Stimulated activated naive CD8-positive, alpha-beta T cell treated with anti-CD3 and anti-CD28 coated beads, Interleukin-15, Interleukin-2, amounts not matched to agents 100 U/mL and 50 U/mL, for 24 hours (primary cell): ENCODE data around the gene MRGPRE.

Experiments used
- ATAC-seq: fragments of 150-1000 bp; cut with Tn5 transposase; one replicate; pipeline ENCODE4 v1.10.0; 2021
- DNase-seq: peaks from one replicate; pipeline ENCODE4 v3.0.0; 2021

MRGPRE gene

DNA sequence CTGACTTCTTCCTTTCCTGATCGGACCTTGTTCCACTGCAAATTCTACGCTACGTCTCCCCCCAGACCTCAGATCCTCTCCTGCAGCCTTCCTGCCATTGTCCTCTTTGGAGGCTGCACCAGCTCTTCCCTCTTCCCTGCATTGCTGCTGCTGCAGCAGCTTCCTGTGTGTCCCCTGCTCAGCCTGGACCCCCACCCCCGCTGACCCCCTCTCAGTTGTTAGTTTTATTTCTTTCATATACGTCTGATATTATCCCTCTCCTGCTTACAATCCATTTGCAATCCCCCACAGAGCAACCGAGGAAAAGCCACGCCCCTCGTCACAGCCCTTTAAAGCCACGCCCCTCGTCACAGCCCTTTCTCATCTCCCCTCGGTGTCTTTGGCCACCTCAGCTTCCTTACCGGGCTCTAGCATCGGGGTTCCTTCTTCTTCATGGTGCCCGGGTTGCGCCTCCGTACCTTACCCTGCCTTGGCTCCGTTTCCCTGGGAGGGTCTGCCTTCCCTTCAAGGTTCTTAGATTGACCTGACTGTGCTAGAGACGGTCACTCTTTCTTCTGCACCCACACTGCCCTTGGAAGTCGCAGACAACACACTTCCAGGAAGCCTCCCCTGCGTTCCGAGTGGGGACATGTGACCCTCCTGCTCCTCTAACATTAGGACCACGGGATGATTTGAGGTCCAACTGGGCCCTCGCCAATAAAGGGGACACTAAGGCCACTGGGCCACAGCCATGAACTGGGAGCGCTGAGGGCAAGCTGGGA, 18.4 kb downstream of the MRGPRE start:
- ATAC-seq (no peak), DNase-seq (no peak)

DNA sequence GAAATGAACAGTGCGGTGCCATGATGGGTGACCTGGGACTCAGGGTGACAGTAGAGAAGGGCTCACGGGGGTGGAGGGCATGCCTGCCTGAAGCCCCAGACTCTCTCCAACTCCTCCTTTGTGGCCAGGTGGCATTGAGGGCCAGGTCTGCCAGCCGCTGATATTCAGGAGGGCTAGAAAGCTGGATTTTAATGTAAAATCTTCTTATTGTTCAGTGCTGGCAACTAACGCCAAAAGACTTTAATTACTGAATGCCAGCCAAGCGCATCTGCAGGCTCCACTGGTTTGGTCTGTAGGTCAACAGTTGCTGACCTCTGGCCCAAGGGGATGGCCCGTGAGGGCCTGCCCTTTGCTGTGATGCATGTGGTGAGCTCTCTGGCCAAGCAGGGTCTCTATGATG, 23.9 kb downstream of the MRGPRE start:
- DNase-seq (no peak), ATAC-seq (no peak)

DNA sequence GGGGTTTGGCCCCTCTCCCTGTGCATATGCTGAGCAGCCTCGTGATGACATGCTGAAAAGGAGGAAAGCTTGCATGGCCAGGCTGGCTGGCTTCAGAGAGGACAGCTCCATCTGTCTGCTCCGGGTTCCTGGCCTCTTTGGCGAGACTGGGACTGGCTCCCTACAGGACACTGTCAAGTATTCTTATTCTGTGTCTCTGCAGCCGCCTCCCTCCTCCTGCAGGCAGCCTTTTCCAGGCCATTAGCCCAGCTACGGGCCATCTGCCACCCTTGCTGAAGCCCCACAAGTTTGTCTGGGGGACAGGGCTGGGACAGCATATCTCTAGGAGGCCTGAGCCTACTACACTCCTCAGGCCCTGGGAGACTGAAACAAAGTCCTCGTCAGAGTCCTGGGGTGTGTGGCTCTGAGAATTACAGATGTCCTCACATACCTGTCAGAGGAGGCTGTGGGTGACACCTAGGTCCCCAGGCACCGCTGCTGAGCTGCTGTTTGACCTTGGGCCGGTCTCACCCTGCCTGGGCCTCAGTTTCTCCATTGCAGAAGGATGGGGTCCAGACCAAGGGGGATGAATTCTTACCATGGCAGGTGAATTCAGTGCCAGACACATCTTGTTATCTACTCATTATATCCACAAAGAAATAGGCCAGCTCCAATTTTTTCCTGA, 24.6 kb downstream of the MRGPRE start:
- ATAC-seq, result no peak

DNA sequence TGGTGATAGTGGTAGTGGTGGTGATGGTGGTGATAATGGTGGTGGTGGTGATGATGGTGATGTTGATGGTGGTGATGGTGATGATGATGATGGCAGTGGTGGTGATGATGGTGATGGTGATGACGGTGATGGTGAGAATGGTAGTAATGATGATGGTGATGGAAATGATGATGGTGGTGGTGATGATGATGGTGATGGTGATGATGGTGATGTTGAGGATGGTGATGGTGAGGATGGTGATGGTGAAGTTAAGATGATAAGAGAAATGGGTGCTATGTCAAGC, 25.4 kb downstream of the MRGPRE start:
- ATAC-seq, result no peak

More for the DNA sequence above, 24.6 kb downstream of the MRGPRE start:
- no peak for DNase-seq

DNA sequence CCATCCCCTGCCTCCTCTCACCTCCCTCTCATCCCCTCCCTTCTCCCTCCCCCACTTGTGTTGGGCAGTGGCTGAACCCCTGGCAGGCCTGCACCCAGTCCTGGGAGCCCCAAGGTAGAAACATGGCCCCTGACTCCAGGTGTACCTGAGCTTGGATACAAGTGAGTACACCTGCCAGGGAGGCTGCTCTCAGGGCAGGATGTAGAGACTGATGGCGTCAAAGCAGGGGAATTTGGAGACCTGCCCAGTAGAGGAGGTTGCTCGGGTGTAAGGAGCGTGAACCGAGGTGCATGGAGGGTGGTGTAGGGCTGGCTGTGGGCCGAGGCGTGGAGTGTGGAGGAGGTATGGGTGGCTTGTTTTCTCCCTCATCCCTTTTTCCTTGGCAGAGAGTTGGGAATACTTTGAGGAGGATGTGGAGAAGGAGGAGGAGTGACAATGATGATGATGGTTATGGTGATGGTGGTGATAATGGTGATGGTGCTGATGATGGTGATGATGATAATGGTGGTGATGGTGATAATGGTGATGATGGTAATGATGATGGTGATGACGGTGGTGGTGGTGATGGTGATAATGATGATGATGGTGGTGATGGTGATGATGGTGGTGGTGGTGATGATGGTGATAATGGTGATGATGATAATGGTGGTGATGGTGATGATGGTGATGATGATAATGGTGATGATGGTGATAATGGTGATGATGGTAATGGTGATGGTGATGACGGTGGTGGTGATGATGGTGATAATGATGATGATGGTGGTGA, 25.9 kb downstream of the MRGPRE start:
- ATAC-seq (no peak), DNase-seq (no peak)

More for the DNA sequence above, 25.4 kb downstream of the MRGPRE start:
- no peak for DNase-seq

DNA sequence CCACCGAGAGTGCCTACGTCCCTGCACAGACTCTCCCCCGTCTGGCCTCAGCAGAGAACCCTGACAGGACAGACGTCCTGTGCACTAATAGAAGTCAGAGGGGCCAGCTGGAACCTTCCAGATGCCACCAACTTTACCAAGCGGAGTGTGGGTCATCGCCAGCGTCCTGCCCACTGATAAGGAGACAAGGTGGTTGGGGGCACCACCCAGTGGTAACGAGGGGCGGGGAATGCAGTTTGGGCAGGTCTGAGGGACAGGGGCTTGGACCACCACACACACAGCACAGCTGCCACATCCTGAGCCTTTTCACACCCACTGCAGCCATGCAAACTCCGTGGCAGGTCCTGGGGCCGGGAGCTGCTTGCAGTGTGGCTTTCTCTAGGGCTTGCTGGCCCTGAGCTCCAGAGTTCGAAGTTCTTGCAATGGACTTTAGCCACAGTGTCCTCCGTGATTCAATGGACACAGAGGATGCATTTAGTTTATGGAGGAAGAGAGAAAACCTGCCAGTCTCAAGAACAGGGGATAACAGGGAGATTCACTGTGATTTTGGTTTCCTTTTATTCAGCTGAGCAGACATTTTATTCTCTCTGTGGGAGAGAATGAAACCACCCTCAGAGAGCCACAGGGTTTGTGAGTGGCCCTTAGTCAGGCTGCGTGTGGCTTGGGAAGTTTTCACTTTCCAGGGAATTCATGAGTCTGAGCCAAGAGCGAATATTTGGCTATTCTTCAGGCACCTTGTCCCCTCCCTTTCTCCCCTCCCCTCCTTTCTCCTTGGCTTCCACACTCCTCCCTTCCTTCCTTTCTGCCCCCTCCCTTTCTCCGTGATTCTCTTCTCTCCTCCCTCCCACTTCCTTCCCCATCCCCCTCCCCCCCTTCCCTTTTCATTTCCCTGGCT, 26.7 kb downstream of the MRGPRE start:
- ATAC-seq, result no peak
- no peak for DNase-seq

DNA sequence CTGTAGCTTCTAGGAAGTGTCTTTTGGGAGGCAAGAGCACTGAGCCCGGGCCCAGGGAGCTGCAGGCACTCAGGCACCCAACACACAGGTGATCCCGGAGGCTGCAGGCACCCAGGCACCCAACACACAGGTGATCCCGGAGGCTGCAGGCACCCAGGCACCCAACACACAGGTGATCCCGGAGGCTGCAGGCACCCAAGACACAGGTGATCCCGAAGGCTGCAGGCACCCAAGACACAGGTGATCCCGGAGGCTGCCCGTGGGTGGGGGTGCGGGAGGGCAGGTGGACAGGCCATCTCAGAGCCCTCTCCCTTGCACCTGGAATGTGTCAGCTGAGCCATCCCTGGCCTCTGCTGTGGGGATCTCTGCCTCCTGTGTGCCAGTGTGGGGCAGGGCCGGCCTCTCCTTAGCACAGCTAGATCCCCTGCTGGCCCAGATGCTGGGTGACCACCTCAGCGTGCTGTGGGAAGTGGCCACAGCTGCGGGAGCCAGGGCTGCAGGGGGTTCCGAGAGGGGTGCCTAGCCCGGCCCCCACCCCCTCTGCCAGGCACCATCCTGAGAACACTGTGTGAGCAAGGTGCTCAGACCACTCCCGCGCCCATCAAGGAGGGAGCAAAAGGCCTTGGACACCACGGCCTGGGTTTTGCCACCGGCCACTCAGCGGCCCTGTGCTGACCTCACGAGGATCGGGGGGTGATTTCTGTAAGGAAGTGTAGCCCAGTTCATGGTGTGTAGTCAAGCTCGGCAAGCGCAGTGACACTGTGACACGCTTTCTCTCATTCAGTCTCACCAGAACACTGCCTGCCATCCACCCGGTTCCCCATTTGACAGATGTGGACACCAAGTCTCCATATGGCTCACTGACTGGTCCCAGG, 27.8 kb downstream of the MRGPRE start:
- no peak for DNase-seq
- ATAC-seq, result no peak

DNA sequence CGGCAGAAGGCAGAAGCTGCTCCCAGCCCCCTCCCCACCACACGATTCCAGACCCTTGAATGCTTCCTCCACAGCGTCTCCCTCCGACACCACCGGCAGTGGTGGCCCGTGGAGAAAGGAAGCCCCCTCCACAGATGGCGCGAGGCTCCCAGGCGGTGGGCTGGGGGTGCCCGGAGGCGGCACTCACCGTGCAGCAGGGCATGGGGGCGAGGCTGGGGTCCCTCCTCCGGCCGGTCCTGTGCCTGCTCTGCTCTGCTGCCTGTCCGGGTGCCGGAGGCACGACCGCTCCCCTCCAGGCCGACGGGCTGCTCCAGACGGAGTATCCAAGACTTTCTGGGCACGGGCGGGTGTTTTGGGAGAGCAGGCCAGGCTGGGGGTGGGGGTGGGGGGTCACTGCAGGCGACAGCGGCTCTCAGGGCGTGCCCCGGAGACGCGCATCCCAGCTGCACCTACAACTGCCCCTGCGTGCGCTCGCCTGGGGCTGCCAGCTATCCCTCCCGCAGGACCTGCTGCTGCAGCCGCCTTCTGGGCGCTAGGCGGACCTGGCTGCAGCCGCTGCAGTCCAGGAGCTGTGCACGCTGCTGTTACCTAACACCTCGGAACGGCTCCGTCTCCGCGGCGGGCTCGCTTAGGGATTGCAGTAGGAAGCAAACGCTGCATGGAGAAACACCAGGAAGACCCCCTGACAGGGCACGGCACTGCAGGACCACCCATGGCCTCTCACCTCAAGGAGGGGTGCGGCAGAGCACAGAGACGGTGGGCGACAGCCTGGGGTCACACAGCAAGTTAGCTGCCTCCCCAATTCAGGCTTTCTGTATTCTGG, 28.8 kb downstream of the MRGPRE start:
- DNase-seq (no peak), ATAC-seq (no peak)

DNA sequence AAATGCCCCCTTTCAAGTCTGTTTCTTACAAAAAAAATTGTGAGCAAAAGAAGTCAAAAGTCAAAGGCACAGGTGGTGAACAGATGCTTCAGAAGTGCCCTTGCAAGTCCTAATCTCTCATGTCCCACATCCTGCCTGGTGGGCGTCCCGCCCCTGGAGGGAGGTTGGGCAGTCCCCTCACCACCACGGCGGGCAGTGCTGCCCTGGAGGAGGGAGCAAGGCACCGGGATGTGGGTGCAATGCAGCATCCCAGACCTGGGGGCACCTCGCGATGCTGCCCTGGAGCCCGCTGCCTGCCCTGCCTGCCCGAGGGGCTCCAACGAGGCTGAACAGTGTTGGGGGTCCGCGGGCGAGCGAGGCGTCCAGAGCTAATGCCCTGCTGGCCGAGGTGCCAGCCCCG, 29.5 kb downstream of the MRGPRE start:
- no peak for ATAC-seq
- DNase-seq, result peak; percentile 19

DNA sequence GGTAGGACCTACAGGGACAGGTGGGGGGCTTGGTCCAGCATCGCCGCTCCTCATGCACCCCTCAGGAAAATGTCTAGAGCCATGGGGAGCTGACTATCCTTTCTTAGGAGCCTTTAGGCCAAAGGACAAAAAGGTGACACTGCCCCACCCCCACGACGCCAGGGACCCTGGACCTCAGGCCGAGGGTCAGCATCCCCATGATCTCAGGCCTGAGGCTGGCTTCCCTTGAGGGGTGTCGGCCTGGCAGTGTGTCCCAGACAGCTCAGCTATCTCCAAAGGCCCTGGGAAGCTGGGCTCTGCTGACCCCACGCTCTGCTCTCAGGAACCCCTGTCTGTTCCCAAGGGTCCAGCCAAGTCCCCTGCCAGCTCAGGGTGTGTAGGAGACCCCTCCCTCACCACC, 29.9 kb downstream of the MRGPRE start:
- DNase-seq (no peak), ATAC-seq (no peak)

DNA sequence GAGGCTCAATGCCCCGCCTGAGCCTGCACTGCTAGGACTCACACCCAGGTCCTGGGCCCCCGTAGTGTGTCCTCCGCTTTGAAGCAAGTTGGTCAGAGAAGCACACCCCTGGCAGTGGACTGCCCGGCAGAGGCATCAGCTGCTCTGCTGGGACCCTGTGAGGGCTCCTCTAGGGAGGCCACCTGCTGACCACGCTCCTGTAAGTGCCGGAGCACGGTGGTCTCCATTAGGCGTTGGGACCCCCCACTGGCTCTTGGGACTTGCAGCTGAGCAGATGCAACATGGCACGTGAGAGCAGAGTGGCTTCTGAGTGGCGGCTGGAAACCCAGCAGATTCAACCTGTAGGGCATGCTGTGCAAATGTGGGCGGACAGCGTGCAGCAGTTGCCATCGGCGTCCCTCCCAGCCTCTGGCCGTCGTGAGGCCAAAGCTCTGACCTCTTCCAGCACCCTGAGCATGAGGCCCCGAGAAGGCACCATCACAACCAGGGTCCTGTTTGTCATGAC, 30.5 kb downstream of the MRGPRE start:
- ATAC-seq, result no peak
- DNase-seq, result no peak

DNA sequence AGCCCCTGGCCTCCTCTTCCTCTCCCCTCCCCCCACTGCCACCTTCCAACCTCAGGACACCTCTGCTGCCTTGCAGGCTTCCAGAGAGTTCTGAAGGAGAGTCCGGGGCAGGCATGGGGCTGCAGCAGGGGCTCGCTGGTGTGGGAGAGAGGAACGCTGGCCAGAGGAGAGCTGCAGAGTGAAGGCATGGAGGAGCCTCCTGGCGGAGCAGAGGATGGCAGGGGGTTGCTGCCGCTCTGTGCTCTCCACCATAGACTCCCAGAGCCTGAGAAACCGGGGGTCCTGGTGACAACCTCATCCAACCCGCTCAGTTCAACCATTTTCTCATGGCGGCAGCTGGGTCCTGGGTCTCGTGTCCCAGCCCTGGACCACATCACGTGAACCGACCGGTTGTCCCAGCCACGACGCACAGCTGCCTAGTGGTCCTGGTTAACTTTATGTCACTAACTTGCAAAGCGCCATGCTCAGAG, 31.1 kb downstream of the MRGPRE start:
- ATAC-seq (no peak), DNase-seq (no peak)

DNA sequence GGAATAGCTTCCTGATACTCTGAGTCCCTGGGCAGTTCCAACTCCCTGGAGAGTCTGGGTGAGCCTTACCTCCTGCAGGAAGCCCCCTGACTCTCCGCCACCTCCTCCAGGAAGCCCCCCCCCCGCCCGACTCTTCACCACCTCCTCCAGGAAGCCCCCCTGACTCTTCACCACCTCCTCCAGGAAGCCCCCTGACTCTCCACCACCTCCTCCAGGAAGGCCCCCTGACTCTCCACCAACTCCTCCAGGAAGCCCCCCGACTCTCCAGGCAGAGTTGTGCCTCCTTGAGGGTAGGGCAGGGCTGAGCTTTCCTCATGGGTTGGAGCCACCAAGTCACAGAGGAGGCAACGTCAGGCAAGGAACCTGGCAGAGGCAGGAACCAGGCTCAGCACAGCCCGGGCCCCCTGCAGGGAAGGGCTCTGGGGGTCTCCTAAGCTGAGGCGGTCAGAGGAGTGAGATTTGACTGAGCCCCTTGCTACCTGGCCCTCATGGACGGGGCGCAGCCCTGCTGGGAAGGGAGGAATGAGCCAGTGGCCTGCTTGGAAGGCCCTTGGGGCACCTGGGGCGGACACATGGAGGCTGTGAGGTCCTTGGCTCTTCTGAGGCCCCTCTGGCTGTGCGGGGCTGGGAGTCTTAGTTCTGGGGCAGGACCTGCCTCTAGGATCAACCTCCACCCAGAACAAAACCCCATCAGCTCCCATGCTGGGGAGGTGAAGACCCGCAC, 31.7 kb downstream of the MRGPRE start:
- DNase-seq (no peak), ATAC-seq (no peak)

DNA sequence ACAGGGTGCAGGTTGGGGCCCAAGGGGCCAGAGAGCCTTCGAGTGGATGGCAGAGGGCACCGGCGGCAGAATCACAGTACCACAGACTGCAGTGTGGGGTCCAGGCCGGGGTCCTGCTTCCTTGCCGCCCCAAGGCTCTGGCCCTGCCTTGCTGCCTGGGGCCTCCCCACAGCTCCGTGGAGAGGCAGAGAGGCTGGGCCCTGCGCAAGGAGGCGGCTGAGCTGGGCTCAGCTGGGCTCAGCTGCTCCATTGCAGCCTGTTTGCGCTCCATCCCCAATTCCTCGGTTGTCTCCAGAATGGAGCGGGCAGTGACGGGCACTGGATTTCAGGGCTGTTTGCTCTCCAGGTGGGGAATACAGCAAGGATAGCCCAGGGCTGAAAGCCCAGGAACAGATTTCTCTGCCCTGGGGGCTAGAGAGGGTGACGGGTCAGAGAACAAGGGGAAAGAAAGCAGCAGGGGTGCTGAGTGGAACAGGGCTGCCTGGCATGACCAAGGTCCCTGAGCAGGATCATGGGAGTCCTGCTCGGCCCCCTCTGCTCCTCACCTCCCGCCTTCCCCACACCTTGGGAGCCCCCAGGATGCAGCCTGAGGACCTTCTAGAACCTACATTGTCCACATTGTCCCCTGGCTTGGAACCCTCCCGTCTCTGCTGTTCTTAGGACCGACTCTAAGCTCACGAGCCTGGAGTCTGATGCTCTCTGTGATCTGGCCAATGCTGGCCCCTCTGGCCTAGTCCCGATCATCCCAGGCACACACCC, 32.5 kb downstream of the MRGPRE start:
- ATAC-seq, result no peak
- DNase-seq, result no peak

DNA sequence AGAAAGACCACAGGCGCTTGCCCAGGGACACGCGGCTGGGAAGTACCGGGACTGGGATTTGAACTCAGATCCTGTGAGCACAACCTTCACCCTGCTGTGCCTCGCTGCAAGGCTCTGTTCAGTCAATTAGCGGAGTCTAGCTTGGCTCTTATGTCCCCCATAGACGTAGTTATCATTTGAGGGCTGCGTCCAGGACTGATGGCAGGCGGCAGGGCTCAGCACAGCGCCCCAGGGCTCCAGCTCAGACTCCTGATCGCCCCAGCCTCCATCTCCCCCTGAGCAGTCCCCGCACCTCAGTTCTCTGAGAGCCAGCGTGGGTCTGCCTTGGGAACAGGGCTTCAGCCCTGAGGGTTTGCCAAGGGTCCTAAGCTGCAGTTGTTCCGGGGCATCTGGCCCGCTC, 33.4 kb downstream of the MRGPRE start:
- ATAC-seq, result no peak
- no peak for DNase-seq

DNA sequence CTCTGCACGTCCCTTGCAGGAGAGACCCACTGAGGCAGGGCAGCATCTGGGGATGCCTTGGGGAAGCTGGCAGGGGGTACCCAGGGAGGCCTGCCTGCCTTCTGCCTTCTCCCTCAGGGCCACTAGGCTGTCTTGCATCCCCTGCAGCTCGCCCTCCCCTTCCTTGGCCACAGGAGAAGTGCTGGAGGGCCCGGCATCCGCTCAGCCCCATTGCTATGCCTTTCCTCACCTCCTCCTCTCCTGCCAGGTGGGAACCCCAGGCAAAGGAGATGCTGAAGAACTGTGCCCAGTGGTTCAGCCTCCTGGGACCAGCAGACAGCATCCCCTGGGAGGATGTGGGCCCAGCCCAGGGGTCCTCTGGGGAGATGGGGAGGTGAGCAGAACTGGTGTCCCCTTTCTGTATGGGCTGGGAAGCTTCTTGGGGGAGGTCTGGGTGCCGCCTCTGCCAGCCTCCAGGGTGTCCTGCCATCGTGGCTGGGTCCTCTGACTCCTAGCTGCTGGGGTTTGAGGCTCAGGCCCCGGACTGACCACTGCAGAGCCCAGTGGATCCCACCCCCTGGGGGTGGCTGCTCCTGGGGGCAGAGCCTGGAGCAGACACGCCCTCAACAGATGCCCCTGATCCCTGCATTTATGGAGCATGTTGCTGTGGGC, 34.2 kb downstream of the MRGPRE start:
- DNase-seq, result no peak
- ATAC-seq, result no peak

DNA sequence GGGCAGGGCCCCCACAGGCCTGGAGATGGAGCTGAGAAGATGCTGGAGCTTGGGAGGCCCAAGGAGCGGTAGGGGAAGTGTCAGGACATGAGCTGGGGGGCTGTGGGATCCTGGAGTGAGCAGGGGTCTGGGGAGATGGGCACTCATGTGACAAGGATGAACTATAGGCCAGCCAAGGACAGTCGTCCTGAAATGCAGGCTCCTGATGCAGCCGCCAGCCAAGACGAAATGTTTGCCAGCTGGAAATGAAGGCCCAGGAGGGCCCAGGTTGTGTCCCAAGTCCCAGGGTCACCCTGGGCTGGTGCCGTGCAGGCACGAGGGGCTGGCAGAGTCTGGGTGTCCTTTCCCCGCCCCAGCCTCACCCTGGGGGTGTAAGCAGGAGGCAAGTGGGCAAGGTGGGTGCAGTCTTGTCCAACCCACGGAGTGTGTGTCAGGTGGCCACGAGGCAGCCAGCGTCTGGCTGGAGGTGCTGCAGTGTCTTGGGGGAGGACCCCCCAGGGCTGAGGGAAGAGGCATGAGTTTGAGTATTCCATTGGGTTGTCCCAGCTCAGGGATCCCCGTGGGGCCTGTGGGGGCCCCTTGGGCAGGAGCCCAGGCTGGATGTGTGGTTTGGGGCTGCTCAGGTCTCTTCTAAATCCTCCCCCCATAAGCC, 35.0 kb downstream of the MRGPRE start:
- no peak for ATAC-seq
- no peak for DNase-seq
